ENCODE measurements around the gene C19orf81. TPM values are rescaled to one million over a fixed set of nuclear protein-coding genes. Genes with fewer than 3 reads are reported as not detected.
A peak's percentile ranks its signal among the peaks of the same experiment; 100 is the strongest.

The C19orf81 gene
- total RNA-seq, 1 experiment from 2014 or later = 2.1 TPM

- DNase-seq (ENCODE audit: low spot score) = peak; percentile 82
Observed at GRCh38 chr19:50658441-50659317, 9.4 kb downstream of the C19orf81 start.

- DNase-seq (ENCODE audit: low spot score) = no peak
Observed at GRCh38 chr19:50659318-50660087, 10.3 kb downstream of the C19orf81 start.

GRCh38 chr19:50660088-50660366, 10.8 kb downstream of the C19orf81 start:
- DNase-seq (ENCODE audit: low spot score) = no peak

GRCh38 chr19:50661023-50661422, 11.8 kb downstream of the C19orf81 start:
- DNase-seq (ENCODE audit: low spot score) = no peak

GRCh38 chr19:50661766-50662650, 12.8 kb downstream of the C19orf81 start:
- DNase-seq (ENCODE audit: low spot score) = no peak

- DNase-seq (ENCODE audit: low spot score) = no peak
Observed at GRCh38 chr19:50662651-50663481, 13.6 kb downstream of the C19orf81 start.

GRCh38 chr19:50663482-50663790, 14.2 kb downstream of the C19orf81 start:
- peak; percentile 40 for DNase-seq (ENCODE audit: low spot score)

GRCh38 chr19:50664204-50664603, 15.0 kb downstream of the C19orf81 start:
- DNase-seq (ENCODE audit: low spot score) = no peak

- DNase-seq (ENCODE audit: low spot score) = no peak
Observed at GRCh38 chr19:50666346-50667176, 17.3 kb downstream of the C19orf81 start.

GRCh38 chr19:50667177-50667758, 18.0 kb downstream of the C19orf81 start:
- DNase-seq (ENCODE audit: low spot score) = no peak

GRCh38 chr19:50667759-50668231, 18.6 kb downstream of the C19orf81 start:
- no peak for DNase-seq (ENCODE audit: low spot score)

GRCh38 chr19:50668416-50668815, 19.2 kb downstream of the C19orf81 start:
- DNase-seq (ENCODE audit: low spot score) = no peak

- no peak for DNase-seq (ENCODE audit: low spot score)
Observed at GRCh38 chr19:50668879-50669278, 19.6 kb downstream of the C19orf81 start.

GRCh38 chr19:50669302-50670101, 20.3 kb downstream of the C19orf81 start:
- DNase-seq (ENCODE audit: low spot score) = peak; percentile 35

GRCh38 chr19:50670102-50670380, 20.8 kb downstream of the C19orf81 start:
- DNase-seq (ENCODE audit: low spot score) = no peak

- no peak for DNase-seq (ENCODE audit: low spot score)
Observed at GRCh38 chr19:50673118-50673517, 23.9 kb downstream of the C19orf81 start.

GRCh38 chr19:50676625-50677197, 27.5 kb downstream of the C19orf81 start:
- DNase-seq (ENCODE audit: low spot score) = no peak

GRCh38 chr19:50677636-50678035, 28.4 kb downstream of the C19orf81 start:
- no peak for DNase-seq (ENCODE audit: low spot score)

GRCh38 chr19:50678323-50678722, 29.1 kb downstream of the C19orf81 start:
- no peak for DNase-seq (ENCODE audit: low spot score)
